Right lobe of liver (tissue), 6 donors: Measurements from ENCODE around the gene TIFAB. TPM values are rescaled to one million over a fixed set of nuclear protein-coding genes. Genes with fewer than 3 reads are reported as not detected.

ENCODE experiments used
- ATAC-seq, 4 donors: fragments of 200-7000 bp; cut with Tn5 transposase; one replicate each; pipeline ENCODE4 v1.9.1; 2020; ENCODE audit warnings: mild to moderate bottlenecking in 4 of 4, moderate library complexity in 4 of 4
- DNase-seq, 3 donors: peaks; one replicate each; pipeline ENCODE4 v3.0.0-alpha.2; 2020
- H3K27ac ChIP-seq, 3 donors: fragments of 200-600 bp; one replicate each; pipeline ENCODE4 v1.8.0; 2022
- H3K27me3 ChIP-seq, 2 donors: fragments of 200-600 bp; one replicate each; pipeline ENCODE4 v1.8.0; 2022
- H3K36me3 ChIP-seq, 4 donors: fragments of 200-600 bp; sonication (generic) in 1 of 4; one replicate each; pipeline versions ENCODE4 v1.5.1 to v1.8.0; 2017 to 2022; ENCODE audit warnings: control low read depth in 1 of 4
- H3K4me1 ChIP-seq, 4 donors: fragments of 200-600 bp; sonication (generic) in 1 of 4; one replicate each; pipeline versions ENCODE4 v1.5.1 to v1.8.0; 2017 to 2022; ENCODE audit warnings: control low read depth in 1 of 4
- H3K4me3 ChIP-seq, 3 donors: fragments of 200-600 bp; one replicate each; pipeline ENCODE4 v1.8.0; 2022
- H3K9me3 ChIP-seq, 4 donors: fragments of 200-600 bp; sonication (generic) in 1 of 4; one replicate each; pipeline versions ENCODE4 v1.5.1 to v1.8.0; 2017 to 2022; ENCODE audit warnings: control low read depth in 1 of 4
- CTCF ChIP-seq, 4 donors: fragments of 200-600 bp in 3 of 4; fragments of 450-650 bp in 1 of 4; IDR thresholded peaks; one replicate each; pipeline versions ENCODE4 v1.5.1 to v1.8.0; 2016 to 2022; ENCODE audit warnings: antibody characterized with exemption in 4 of 4, mild to moderate bottlenecking in 2 of 4
- POLR2A ChIP-seq: fragments of 450-650 bp; IDR thresholded peaks from one replicate; pipeline ENCODE4 v1.6.1; 2017; ENCODE audit warnings: antibody characterized with exemption, mild to moderate bottlenecking
- WGBS: methylation state at CpG from one replicate; pipeline ENCODE4 v1.1.6; 2018; ENCODE audit warnings: low coverage, low lambda C conversion rate; ENCODE audit not compliant: insufficient coverage; ENCODE audit errors: missing lambda C conversion rate; 5-methylcytosine and 5-hydroxymethylcytosine counted together
- intact Hi-C, 2 donors: fragments of 100-400 bp; cut with DNase I; formaldehyde crosslinking; loops; one replicate each; pipeline versions ENCODE4 v1.11.2 to v1.14.1; 2022
- total RNA-seq, 6 experiments: library from RNA; depleted of rRNA in 2 of 6; stranded (reverse); fragments of >200 nt in 2 of 6; fragmentation: NEBNext Ultra II Directional in 3 of 6; extraction: Animal tissue kit (Norgen Biotek cat#: 25700) in 3 of 6; gene quantifications; one replicate each; pipeline versions ENCODE4 v1.1.0 to v1.2.4, GENCODE V29; 2016 to 2023
- donor health status: DM: no; HTN: yes; CAD: no.
- donor health status: DM: no; HTN: no; CAD: no.
- donor health status: DM: no; HTN: no; CAD: no.
- donor health status: DM: no; HTN: yes; CAD: no.
- donor health status: DM: no; HTN: yes; CAD: no.

TIFAB gene
- total RNA-seq, 6 experiments from 2014 or later: 0.05 to 0.09 TPM; not detected in 4

- WGBS: 57% methylated on average over 1 of the region's 1 CpG
- H3K9me3 ChIP-seq: no peaks in the 10 kb centered on the region
Observed at GRCh38 chr5:135428586-135428985, 23.6 kb downstream of the TIFAB start.

GRCh38 chr5:135426102-135427082 lies 25.8 kb downstream of the TIFAB start:
- 32% methylated on average over 6 of the region's 7 CpGs for WGBS
- no peaks in the 10 kb centered on the region for H3K4me1 ChIP-seq
- H3K4me3 ChIP-seq: no peak overlapping the region
- TF ChIP-seq POLR2A (no peak), CTCF (IDR thresholded peaks at IDR 0.05) (peak; percentile 53 to 71 (median 56))
- no peaks in the 10 kb centered on the region for H3K36me3 ChIP-seq
- H3K9me3 ChIP-seq: no peaks in the 10 kb centered on the region
- ATAC-seq (peak; percentile 73 to 84 (median 80)), DNase-seq (no peak)
- intact Hi-C loops: no loop called here
- no peak overlapping the region for H3K27ac ChIP-seq
- H3K27me3 ChIP-seq: no peaks in the 10 kb centered on the region

More at GRCh38 chr5:135428586-135428985, 23.6 kb downstream of the TIFAB start:
- TF ChIP-seq CTCF (IDR thresholded peaks at IDR 0.05) (no peak), POLR2A (no peak)
- Histone ChIP-seq H3K27me3 (no peaks in the 10 kb centered on the region), H3K27ac (no peak overlapping the region), H3K4me1 (no peaks in the 10 kb centered on the region), H3K4me3 (no peak overlapping the region), H3K36me3 (no peaks in the 10 kb centered on the region)
- no peak for DNase-seq
- intact Hi-C loops: no loop called here
- no peak for ATAC-seq

GRCh38 chr5:135425641-135426040 lies 26.5 kb downstream of the TIFAB start:
- intact Hi-C loops: no loop called here
- no peak for ATAC-seq
- WGBS: 25% methylated on average over 2 of the region's 2 CpGs

GRCh38 chr5:135423846-135424168 lies 28.3 kb downstream of the TIFAB start:
- no peak for TF ChIP-seq POLR2A
- Histone ChIP-seq H3K27me3 (no peaks in the 10 kb centered on the region), H3K9me3 (no peaks in the 10 kb centered on the region), H3K4me3 (no peak overlapping the region), H3K27ac (no peak overlapping the region), H3K4me1 (no peaks in the 10 kb centered on the region), H3K36me3 (no peaks in the 10 kb centered on the region)
- intact Hi-C loops: no loop called here
- ATAC-seq (no peak), DNase-seq (no peak)
- 89% methylated on average over 1 of the region's 1 CpG for WGBS

More at GRCh38 chr5:135425641-135426040, 26.5 kb downstream of the TIFAB start:
- H3K4me3 ChIP-seq: no peak overlapping the region
- no peak for TF ChIP-seq POLR2A
- TF ChIP-seq CTCF (IDR thresholded peaks at IDR 0.05): no peak
- H3K27me3 ChIP-seq: no peaks in the 10 kb centered on the region
- H3K9me3 ChIP-seq: no peaks in the 10 kb centered on the region
- no peaks in the 10 kb centered on the region for H3K36me3 ChIP-seq
- H3K4me1 ChIP-seq: no peaks in the 10 kb centered on the region
- H3K27ac ChIP-seq: no peak overlapping the region
- no peak for DNase-seq

GRCh38 chr5:135423146-135423845 lies 28.9 kb downstream of the TIFAB start:
- 66% methylated on average over 7 of the region's 7 CpGs for WGBS
- Histone ChIP-seq H3K4me1 (no peaks in the 10 kb centered on the region), H3K27me3 (no peaks in the 10 kb centered on the region), H3K27ac (no peak overlapping the region), H3K9me3 (no peaks in the 10 kb centered on the region), H3K36me3 (no peaks in the 10 kb centered on the region), H3K4me3 (no peak overlapping the region)
- intact Hi-C loops: no loop called here
- TF ChIP-seq POLR2A (no peak), CTCF (IDR thresholded peaks at IDR 0.05) (no peak)
- no peak for DNase-seq
- ATAC-seq: peak in 3 of 4 donors; percentile 33 to 41 (median 36)
